Neuronal stem cell (in vitro differentiated cells): ENCODE data around the gene TBC1D25.

ENCODE experiments used
- DNase-seq: peaks from one replicate; pipeline ENCODE4 v3.0.0-alpha.2; 2013; ENCODE audit warnings: low spot score
- H2AFZ ChIP-seq: one replicate; pipeline ENCODE4 v1.6.1; 2013; ENCODE audit warnings: mild to moderate bottlenecking, low read length, inconsistent platforms
- H2AK5ac ChIP-seq: 2 replicates; pipeline ENCODE4 v1.6.1; 2013; ENCODE audit warnings: low read depth, mild to moderate bottlenecking, inconsistent platforms, low read length, moderate library complexity, mixed read lengths
- H2BK120ac ChIP-seq: 2 replicates; pipeline ENCODE4 v1.6.1; 2013; ENCODE audit warnings: low read depth, mild to moderate bottlenecking, inconsistent platforms, low read length, moderate library complexity, mixed read lengths
- H2BK12ac ChIP-seq: one replicate; pipeline ENCODE4 v1.6.1; 2013; ENCODE audit warnings: low read length, inconsistent platforms
- H2BK15ac ChIP-seq: 2 replicates; pipeline ENCODE4 v1.6.1; 2013; ENCODE audit warnings: mild to moderate bottlenecking, low read length, inconsistent platforms, mixed read lengths
- H2BK5ac ChIP-seq: one replicate; pipeline ENCODE4 v1.6.1; 2013; ENCODE audit warnings: inconsistent platforms, mild to moderate bottlenecking, low read length, moderate library complexity
- H3K14ac ChIP-seq: one replicate; pipeline ENCODE4 v1.6.1; 2013; ENCODE audit warnings: low read length, inconsistent platforms
- H3K18ac ChIP-seq: 2 replicates; pipeline ENCODE4 v1.6.1; 2013; ENCODE audit warnings: low read length, inconsistent platforms
- H3K23ac ChIP-seq: 2 replicates; pipeline ENCODE4 v1.6.1; 2013; ENCODE audit warnings: low read depth, mild to moderate bottlenecking, mixed read lengths, low read length, inconsistent platforms; ENCODE audit not compliant: poor library complexity
- H3K27ac ChIP-seq: replicated peaks from 3 replicates; pipeline ENCODE4 v1.5.1; 2013; ENCODE audit warnings: low read length, inconsistent platforms
- H3K27me3 ChIP-seq, 3 experiments: 2 replicates each; pipeline ENCODE4 v1.6.1; 2013; ENCODE audit warnings: low read length in 3 of 3, mild to moderate bottlenecking in 2 of 3, inconsistent platforms in 1 of 3, low read depth in 1 of 3, mixed read lengths in 1 of 3, moderate library complexity in 1 of 3; ENCODE audit not compliant: control insufficient read depth in 3 of 3, insufficient read depth in 3 of 3
- H3K36me3 ChIP-seq, 2 donors: replicated peaks in 1 of 2; 2 replicates each; pipeline ENCODE4 v1.6.1; 2013; ENCODE audit warnings: low read length in 2 of 2; ENCODE audit not compliant: control insufficient read depth in 2 of 2, insufficient read depth in 2 of 2
- H3K4ac ChIP-seq: 2 replicates; pipeline ENCODE4 v1.6.1; 2013; ENCODE audit warnings: inconsistent platforms, mild to moderate bottlenecking, low read length, moderate library complexity
- H3K4me1 ChIP-seq, 2 donors: 1 replicate in 1 of 2; 2 replicates in 1 of 2; pipeline ENCODE4 v1.6.1; 2013; ENCODE audit warnings: low read length in 2 of 2, low read depth in 1 of 2; ENCODE audit not compliant: control insufficient read depth in 2 of 2, insufficient read depth in 1 of 2
- H3K4me2 ChIP-seq: one replicate; pipeline ENCODE4 v1.6.1; 2013; ENCODE audit warnings: mild to moderate bottlenecking, low read length, inconsistent platforms; ENCODE audit not compliant: insufficient read depth, poor library complexity, severe bottlenecking
- H3K4me3 ChIP-seq, 2 donors: 2 replicates each; pipeline ENCODE4 v1.5.1; 2013; ENCODE audit warnings: low read length in 2 of 2, mild to moderate bottlenecking in 2 of 2, inconsistent platforms in 1 of 2, moderate library complexity in 1 of 2
- H3K79me1 ChIP-seq: one replicate; pipeline ENCODE4 v1.6.1; 2013; ENCODE audit warnings: low read depth, mild to moderate bottlenecking, inconsistent platforms, low read length, moderate library complexity
- H3K9ac ChIP-seq: one replicate; pipeline ENCODE4 v1.6.1; 2013; ENCODE audit warnings: mild to moderate bottlenecking, low read depth, low read length, inconsistent platforms; ENCODE audit not compliant: poor library complexity
- H3K9me3 ChIP-seq, 2 donors: replicated peaks in 1 of 2; 2 replicates each; pipeline versions ENCODE3 to v1.6.1; 2013; ENCODE audit warnings: low read length in 2 of 2, mild to moderate bottlenecking in 2 of 2, inconsistent platforms in 1 of 2, low read depth in 1 of 2, mixed read lengths in 1 of 2, moderate library complexity in 1 of 2; ENCODE audit not compliant: control insufficient read depth in 2 of 2, insufficient read depth in 1 of 2
- H4K8ac ChIP-seq: one replicate; pipeline ENCODE4 v1.6.1; 2013; ENCODE audit warnings: low read depth, mild to moderate bottlenecking, inconsistent platforms, low read length, moderate library complexity
- H4K91ac ChIP-seq: one replicate; pipeline ENCODE4 v1.6.1; 2013; ENCODE audit warnings: low read length, low read depth, mild to moderate bottlenecking, inconsistent platforms; ENCODE audit not compliant: poor library complexity
- WGBS, 2 donors: extraction: QIAGEN DNeasy Blood & Tissue Kit; methylation state at CpG; one replicate each; pipeline ENCODE4 v1.1.7; 2013; ENCODE audit warnings: missing lambda C conversion rate in 2 of 2, mixed read lengths in 1 of 2; ENCODE audit not compliant: insufficient read length in 2 of 2, insufficient replicate concordance in 1 of 2; ENCODE audit errors: extremely low coverage in 2 of 2; 5-methylcytosine and 5-hydroxymethylcytosine counted together

TBC1D25 gene

GRCh38 chrX:48492293-48492910 lies 47.1 kb upstream of the TBC1D25 start:
- Histone ChIP-seq H3K4ac (no peak overlapping the region), H3K27me3 (no peaks in the 10 kb centered on the region), H2AK5ac (no peak overlapping the region), H3K23ac (no peak overlapping the region), H3K9me3 (no peaks in the 10 kb centered on the region), H2BK5ac (no peak overlapping the region), H3K4me3 (no peak overlapping the region), H2AFZ (peak overlapping the region; percentile 43), H3K9ac (no peak overlapping the region), H2BK12ac (no peak overlapping the region), H3K4me1 (no peaks in the 10 kb centered on the region), H4K8ac (no peak overlapping the region), H3K36me3 (peaks cover 0 to 4% of the 10 kb centered on the region in 2 donors), H2BK120ac (no peak overlapping the region), H3K14ac (no peak overlapping the region), H2BK15ac (no peak overlapping the region), H3K18ac (no peak overlapping the region), H3K4me2 (no peak overlapping the region), H3K79me1 (no peaks in the 10 kb centered on the region), H3K27ac (no peak overlapping the region), H4K91ac (no peak overlapping the region)
- DNase-seq, result no peak
- no CpG with 5 or more reads among the region's 7 CpGs for WGBS, 2 donors

- Histone ChIP-seq H3K36me3 (no peaks in the 10 kb centered on the region), H3K18ac (no peak overlapping the region), H3K27ac (no peak overlapping the region), H4K91ac (no peak overlapping the region), H3K9ac (no peak overlapping the region), H3K4me1 (no peaks in the 10 kb centered on the region), H2BK12ac (no peak overlapping the region), H2BK5ac (no peak overlapping the region), H2AK5ac (no peak overlapping the region), H3K4me2 (no peak overlapping the region), H2BK120ac (no peak overlapping the region), H3K27me3 (no peaks in the 10 kb centered on the region), H2BK15ac (no peak overlapping the region), H3K79me1 (no peaks in the 10 kb centered on the region), H3K9me3 (no peaks in the 10 kb centered on the region), H3K14ac (no peak overlapping the region), H3K23ac (no peak overlapping the region), H3K4ac (no peak overlapping the region), H4K8ac (no peak overlapping the region), H2AFZ (peak overlapping the region; percentile 72), H3K4me3 (no peak overlapping the region)
- WGBS, 2 donors, result no CpG with 5 or more reads among the region's 10 CpGs
- peak; percentile 43 for DNase-seq
Measured at GRCh38 chrX:48493890-48494364, 45.6 kb upstream of the TBC1D25 start.

DNA sequence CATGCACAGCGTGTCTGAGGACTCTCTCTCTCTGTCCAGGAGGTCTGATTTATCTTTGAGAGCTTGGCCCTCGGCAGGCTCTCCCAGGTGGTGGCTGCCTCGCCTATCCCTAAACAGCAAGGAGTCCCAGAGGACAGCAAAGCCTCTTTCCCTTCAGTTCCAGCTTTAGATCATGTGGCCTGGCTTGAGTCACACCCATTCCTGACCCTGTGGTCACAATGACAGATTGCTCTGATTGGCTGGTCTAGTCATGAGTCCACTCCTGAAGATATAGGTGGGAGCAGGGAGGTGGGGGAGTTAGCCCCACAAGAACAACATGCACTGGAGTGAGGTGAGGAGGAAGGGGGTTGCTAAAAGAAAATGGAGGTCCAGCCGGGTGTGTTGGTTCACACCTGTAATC lies 42.9 kb upstream of the TBC1D25 start:
- no peak overlapping the region for H4K8ac ChIP-seq
- no peak for DNase-seq
- no peak overlapping the region for H3K18ac ChIP-seq
- H2AFZ ChIP-seq, result no peak overlapping the region
- no peaks in the 10 kb centered on the region for H3K4me1 ChIP-seq
- no peak overlapping the region for H3K4ac ChIP-seq
- H3K27me3 ChIP-seq, result no peaks in the 10 kb centered on the region
- H2BK120ac ChIP-seq, result no peak overlapping the region
- H2BK15ac ChIP-seq, result no peak overlapping the region
- no CpG with 5 or more reads among the region's 4 CpGs for WGBS, 2 donors
- H3K27ac ChIP-seq, result no peak overlapping the region
- H3K14ac ChIP-seq, result no peak overlapping the region
- H4K91ac ChIP-seq, result no peak overlapping the region
- H3K23ac ChIP-seq, result no peak overlapping the region
- H2BK12ac ChIP-seq, result no peak overlapping the region
- H3K79me1 ChIP-seq, result no peaks in the 10 kb centered on the region
- no peak overlapping the region for H2AK5ac ChIP-seq
- no peak overlapping the region for H3K9ac ChIP-seq
- H3K4me3 ChIP-seq, result no peak overlapping the region
- no peaks in the 10 kb centered on the region for H3K9me3 ChIP-seq
- H3K4me2 ChIP-seq, result no peak overlapping the region
- no peak overlapping the region for H2BK5ac ChIP-seq
- no peaks in the 10 kb centered on the region for H3K36me3 ChIP-seq

GRCh38 chrX:48497871-48498270 lies 41.6 kb upstream of the TBC1D25 start:
- no peak for DNase-seq
- H3K18ac ChIP-seq, result no peak overlapping the region
- H3K4me3 ChIP-seq, result no peak overlapping the region
- no peak overlapping the region for H2AFZ ChIP-seq
- no peak overlapping the region for H3K4ac ChIP-seq
- H2BK12ac ChIP-seq, result no peak overlapping the region
- H3K27me3 ChIP-seq, result no peaks in the 10 kb centered on the region
- no peaks in the 10 kb centered on the region for H3K36me3 ChIP-seq
- no peak overlapping the region for H2BK120ac ChIP-seq
- H2BK5ac ChIP-seq, result no peak overlapping the region
- no peak overlapping the region for H3K14ac ChIP-seq
- H2BK15ac ChIP-seq, result no peak overlapping the region
- H3K4me2 ChIP-seq, result no peak overlapping the region
- no peak overlapping the region for H3K27ac ChIP-seq
- H3K4me1 ChIP-seq, result no peaks in the 10 kb centered on the region
- H4K91ac ChIP-seq, result no peak overlapping the region
- no peak overlapping the region for H4K8ac ChIP-seq
- H3K23ac ChIP-seq, result no peak overlapping the region
- H3K9ac ChIP-seq, result no peak overlapping the region
- H2AK5ac ChIP-seq, result no peak overlapping the region
- no CpG with 5 or more reads among the region's 5 CpGs for WGBS, 2 donors
- no peaks in the 10 kb centered on the region for H3K79me1 ChIP-seq
- H3K9me3 ChIP-seq, result no peaks in the 10 kb centered on the region
